Mononuclear cell (primary cell): ENCODE results near the gene RNF144A. TPM values are rescaled to one million over a fixed set of nuclear protein-coding genes. Genes with fewer than 3 reads are reported as not detected.
A peak's percentile ranks its signal among the peaks of the same experiment; 100 is the strongest.

Experiments used
- H3K27me3 ChIP-seq: 2 replicates; pipeline ENCODE4 v1.6.0; 2011; ENCODE audit warnings: low read length, control low read depth; ENCODE audit not compliant: insufficient read depth
- H3K4me1 ChIP-seq: 2 replicates; pipeline ENCODE4 v1.5.1; 2011; ENCODE audit warnings: mild to moderate bottlenecking, low read length, control low read depth; ENCODE audit not compliant: insufficient read depth
- H3K4me3 ChIP-seq: 2 replicates; pipeline ENCODE4 v1.5.1; 2011; ENCODE audit warnings: mild to moderate bottlenecking, low read length, moderate library complexity
- H3K9me3 ChIP-seq: 2 replicates; pipeline ENCODE4 v1.5.1; 2011; ENCODE audit warnings: low read depth, mild to moderate bottlenecking, control low read depth, low read length
- total RNA-seq: library from RNA; depleted of rRNA; stranded (reverse); fragments of >200 nt; gene quantifications from one replicate; pipeline ENCODE4 v1.2.3, GENCODE V29; 2012

RNF144A gene
- total RNA-seq: 22.8 TPM

DNA sequence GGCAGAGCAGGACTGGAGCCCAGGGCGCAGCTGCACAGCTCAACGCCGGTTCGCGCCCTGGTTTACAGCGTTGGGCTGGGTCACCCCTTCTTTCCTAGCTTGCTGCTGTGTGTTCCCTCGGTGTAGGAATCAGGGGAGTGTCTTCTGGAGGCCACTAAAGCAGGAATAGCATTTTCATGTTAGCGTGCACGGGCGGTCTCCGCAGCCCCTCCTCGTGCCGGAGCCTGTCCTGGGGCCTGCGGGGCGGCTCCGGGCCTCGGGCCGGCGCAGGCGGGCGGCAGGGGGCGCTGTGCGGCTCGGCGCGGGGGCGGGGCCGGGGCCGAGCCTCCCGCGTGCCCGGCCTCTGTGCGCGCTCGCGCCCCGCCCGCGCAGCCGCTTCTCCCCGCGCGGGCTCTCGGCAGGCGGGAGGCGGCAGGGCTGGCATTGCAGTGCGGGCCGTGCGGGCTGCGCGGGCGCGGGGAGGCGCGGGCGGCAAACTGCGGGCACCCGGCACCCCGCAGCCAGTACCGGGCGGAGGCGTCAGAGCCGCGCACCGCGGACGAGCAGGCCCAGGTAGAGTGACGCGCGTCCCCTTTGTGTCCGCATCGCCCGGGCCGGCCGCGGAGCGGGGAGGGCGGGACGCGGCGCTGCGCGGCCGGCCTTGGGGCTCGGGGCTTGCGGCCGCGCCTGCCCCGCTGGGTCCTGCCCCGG lies at the start of gene RNF144A:
Gene RNF144A (plus strand): TSS at position 342 of the 690 bp plus-strand sequence. CDS start 79,515 bp downstream, outside the sequence.
- H3K4me1 ChIP-seq: peaks cover 31% of the 10 kb centered on the region

DNA sequence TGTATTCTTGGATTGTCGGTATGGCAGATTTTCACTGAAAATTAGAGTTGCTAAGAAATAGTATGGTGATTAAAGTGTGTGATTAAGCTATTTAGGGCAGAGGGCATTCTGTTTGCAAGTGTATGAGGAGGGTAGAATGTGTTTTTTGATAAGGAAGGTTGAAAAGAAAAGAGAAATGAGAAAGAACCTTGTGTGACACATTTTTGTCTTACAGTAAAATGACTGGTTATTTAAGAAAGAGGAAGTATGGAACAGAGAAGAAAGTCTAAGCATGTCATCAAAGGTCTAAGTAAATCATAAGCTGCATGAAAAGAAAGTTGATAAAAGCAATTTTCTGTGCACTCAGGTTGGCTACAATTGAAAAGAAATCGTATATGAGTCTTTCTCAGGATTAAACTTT lies 44.8 kb upstream of the RNF144A start:
- Histone ChIP-seq H3K4me1 (peaks cover 19% of the 10 kb centered on the region), H3K9me3 (no peaks in the 10 kb centered on the region), H3K4me3 (no peak overlapping the region), H3K27me3 (no peaks in the 10 kb centered on the region)

More for the DNA sequence above, at the start of gene RNF144A:
- Histone ChIP-seq H3K9me3 (no peaks in the 10 kb centered on the region), H3K4me3 (peak within 1 kb of the TSS; percentile 58), H3K27me3 (no peaks in the 10 kb centered on the region)

DNA sequence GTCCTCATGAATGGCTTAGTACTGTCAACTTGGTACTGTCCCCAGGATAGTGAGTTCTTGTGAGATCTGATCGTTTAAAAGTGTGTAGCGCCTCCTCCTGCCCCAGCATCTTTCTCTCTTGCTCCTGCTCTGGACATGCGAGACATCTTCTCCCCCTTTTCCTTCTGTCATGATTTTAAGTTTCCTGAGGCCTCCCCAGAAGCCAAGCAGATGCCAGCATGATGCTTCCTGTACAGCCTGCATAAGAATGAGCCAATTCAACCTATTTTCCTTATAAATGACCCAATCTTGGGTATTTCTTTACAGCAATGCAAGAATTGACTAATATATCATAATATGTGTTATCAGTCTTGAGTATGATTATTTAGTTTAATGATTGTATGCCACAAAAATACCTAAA lies 43.2 kb upstream of the RNF144A start:
- H3K4me3 ChIP-seq: no peak overlapping the region
- H3K9me3 ChIP-seq: no peaks in the 10 kb centered on the region
- H3K4me1 ChIP-seq: peaks cover 34% of the 10 kb centered on the region
- no peaks in the 10 kb centered on the region for H3K27me3 ChIP-seq

DNA sequence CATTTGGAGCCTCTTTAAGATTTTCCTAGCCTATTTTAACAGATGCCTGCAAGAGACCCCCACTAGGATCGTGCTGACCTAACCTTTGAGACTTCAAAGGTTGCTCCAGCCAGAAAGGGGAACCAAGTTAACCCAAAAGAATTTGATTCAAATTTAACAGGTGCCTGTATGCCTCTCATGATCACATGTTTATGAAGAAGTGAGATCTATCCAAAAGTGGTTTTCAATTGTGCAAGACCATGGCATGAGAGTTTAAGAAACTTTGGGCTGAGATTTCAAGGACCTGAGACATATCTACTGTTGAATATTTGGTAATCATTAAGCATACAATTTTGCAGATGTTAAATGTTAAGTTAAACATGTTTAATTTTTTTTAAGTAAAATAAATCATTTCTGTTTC lies 40.9 kb upstream of the RNF144A start:
- Histone ChIP-seq H3K9me3 (no peaks in the 10 kb centered on the region), H3K4me1 (peaks cover 49% of the 10 kb centered on the region)

DNA sequence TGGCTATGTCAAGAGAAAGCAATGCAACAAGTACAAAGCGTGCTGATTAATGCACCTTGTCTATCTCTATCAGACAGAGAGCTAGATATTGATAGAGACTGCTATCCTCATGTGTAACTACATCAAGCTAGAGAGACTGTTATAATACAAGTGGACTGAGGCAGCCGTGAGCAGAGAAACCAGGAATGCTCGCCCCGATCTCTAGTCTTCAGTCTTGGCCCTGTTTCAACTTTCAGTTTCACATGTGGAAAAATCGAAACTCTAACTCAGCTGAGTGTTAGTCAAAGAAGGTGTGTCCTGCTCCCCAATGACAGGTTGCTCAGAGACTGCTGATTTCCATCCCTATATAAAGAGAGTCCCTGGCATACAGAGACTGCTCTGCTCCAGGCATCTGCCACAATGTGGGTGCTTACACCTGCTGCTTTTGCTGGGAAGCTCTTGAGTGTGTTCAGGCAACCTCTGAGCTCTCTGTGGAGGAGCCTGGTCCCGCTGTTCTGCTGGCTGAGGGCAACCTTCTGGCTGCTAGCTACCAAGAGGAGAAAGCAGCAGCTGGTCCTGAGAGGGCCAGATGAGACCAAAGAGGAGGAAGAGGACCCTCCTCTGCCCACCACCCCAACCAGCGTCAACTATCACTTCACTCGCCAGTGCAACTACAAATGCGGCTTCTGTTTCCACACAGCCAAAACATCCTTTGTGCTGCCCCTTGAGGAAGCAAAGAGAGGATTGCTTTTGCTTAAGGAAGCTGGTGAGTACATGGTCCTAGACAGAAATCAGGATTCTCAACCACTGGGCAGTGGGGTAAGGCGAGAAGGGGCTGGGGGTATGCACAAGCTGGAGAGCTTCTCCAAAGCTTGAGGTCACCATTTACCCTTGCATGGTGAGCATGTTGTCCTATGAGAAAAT lies 39.6 kb upstream of the RNF144A start, which contains the start of gene RSAD2:
Gene RSAD2 (plus strand): TSS at position 376 of the 903 bp plus-strand sequence. CDS start 24 bp downstream, at position 400.
- Histone ChIP-seq H3K4me3 (peak within 1 kb of the TSS; percentile 46), H3K9me3 (no peaks in the 10 kb centered on the region), H3K4me1 (peaks cover 53% of the 10 kb centered on the region), H3K27me3 (no peaks in the 10 kb centered on the region)

More for the DNA sequence above, 40.9 kb upstream of the RNF144A start:
- Histone ChIP-seq H3K27me3 (no peaks in the 10 kb centered on the region), H3K4me3 (no peak overlapping the region)

DNA sequence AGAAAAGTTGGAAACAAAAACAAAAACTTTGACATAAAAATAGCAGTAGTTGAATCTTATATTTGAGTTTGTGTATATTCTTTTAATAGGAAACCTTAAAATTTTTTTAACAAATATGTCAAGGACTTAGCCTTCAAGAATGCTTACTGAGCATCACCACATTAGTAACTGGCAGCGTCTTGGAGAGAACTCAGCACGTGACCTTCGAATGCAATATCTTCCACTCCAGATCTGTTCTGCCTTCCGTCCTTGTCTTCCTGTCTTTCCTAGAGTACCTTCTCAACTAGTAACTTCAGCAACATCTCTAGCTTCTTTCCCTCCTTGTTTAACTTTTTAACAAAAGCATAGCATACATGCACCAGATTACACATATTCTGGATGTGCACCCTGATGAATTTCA lies 38.7 kb upstream of the RNF144A start:
- H3K9me3 ChIP-seq: no peaks in the 10 kb centered on the region
- H3K27me3 ChIP-seq: no peaks in the 10 kb centered on the region
- peak overlapping the region; percentile 46 for H3K4me3 ChIP-seq
- peaks cover 49% of the 10 kb centered on the region for H3K4me1 ChIP-seq

DNA sequence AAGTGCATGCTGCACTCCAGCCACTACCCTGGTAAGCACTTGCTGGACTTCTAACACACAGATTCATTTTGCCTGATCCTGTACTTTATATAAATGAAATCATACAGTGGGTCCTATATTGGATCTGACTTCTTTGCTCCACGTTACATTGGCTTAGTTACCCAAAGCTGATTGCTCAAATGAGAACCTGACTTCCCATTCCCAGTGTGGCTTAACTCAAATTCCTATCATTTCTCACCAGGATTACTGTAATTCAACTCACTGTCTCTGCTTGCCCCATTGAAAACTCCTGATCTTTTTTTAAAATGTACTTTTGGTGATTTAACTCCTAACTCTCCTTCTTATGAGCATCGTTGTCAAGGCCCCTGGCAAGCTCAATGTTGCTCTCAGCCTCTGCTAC lies 38.2 kb upstream of the RNF144A start:
- Histone ChIP-seq H3K4me3 (peak overlapping the region; percentile 46), H3K27me3 (no peaks in the 10 kb centered on the region), H3K9me3 (no peaks in the 10 kb centered on the region), H3K4me1 (peaks cover 49% of the 10 kb centered on the region)

GRCh38 chr2:6880200-6880733 lies 36.9 kb upstream of the RNF144A start:
- Histone ChIP-seq H3K4me3 (peak overlapping the region; percentile 14), H3K27me3 (no peaks in the 10 kb centered on the region), H3K9me3 (no peaks in the 10 kb centered on the region), H3K4me1 (peaks cover 49% of the 10 kb centered on the region)

GRCh38 chr2:6881046-6881445 lies 36.2 kb upstream of the RNF144A start:
- no peaks in the 10 kb centered on the region for H3K27me3 ChIP-seq
- no peak overlapping the region for H3K4me3 ChIP-seq
- no peaks in the 10 kb centered on the region for H3K9me3 ChIP-seq
- H3K4me1 ChIP-seq: peaks cover 46% of the 10 kb centered on the region

DNA sequence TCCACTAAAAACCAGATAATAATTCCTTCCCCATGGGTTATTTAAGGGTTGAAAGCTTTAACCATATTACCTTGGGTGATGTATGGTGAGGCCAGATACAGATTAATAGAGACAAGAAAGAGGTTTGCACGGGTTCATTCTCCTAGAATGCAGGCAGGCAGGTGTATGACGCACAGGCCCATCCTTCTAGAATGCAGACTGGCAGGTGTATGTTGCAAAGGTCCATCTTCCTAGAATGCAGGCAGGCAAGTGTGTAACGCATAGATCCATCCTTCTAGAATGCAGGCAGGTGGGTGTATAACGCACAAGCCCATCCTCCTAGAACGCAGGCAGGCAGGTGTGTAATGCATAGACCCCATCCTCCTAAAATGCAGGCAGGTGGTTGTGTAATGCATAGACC lies 35.7 kb upstream of the RNF144A start:
- Histone ChIP-seq H3K4me3 (no peak overlapping the region), H3K9me3 (no peaks in the 10 kb centered on the region), H3K27me3 (no peaks in the 10 kb centered on the region), H3K4me1 (peaks cover 42% of the 10 kb centered on the region)

DNA sequence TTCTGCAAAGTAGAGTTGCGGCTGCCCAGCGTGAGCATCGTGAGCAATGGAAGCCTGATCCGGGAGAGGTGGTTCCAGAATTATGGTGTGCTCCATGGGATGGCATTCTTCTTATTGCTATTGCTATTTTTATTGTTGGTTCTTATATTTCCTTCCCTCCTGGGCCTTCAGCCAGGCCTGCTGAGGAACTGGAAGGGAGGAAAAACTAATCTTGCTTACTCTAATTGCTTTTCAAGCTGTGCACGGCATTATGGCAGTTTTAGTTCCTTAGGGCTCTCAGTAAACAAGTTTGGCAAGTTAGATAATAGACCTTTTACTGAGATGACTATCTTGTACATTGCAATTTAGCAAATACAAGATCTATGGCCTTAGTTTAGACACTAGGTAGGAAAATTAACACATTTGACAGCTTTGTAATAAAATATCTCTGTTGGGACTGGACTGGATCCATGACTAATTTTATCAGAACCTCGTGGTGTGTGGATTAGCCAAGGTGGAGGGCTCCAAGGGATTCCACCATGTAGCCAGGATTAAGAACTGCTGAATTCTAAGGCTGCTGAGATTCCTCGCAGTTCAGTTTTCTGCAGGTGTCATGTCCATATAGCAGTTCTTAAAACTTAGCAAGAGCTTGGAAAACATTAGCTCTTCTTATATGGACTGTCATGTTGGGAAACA lies 33.6 kb upstream of the RNF144A start:
- Histone ChIP-seq H3K4me3 (no peak overlapping the region), H3K4me1 (peaks cover 23% of the 10 kb centered on the region), H3K9me3 (no peaks in the 10 kb centered on the region), H3K27me3 (no peaks in the 10 kb centered on the region)

GRCh38 chr2:6885551-6885950 lies 31.7 kb upstream of the RNF144A start:
- Histone ChIP-seq H3K4me3 (no peak overlapping the region), H3K9me3 (no peaks in the 10 kb centered on the region), H3K4me1 (peaks cover 7% of the 10 kb centered on the region), H3K27me3 (no peaks in the 10 kb centered on the region)

DNA sequence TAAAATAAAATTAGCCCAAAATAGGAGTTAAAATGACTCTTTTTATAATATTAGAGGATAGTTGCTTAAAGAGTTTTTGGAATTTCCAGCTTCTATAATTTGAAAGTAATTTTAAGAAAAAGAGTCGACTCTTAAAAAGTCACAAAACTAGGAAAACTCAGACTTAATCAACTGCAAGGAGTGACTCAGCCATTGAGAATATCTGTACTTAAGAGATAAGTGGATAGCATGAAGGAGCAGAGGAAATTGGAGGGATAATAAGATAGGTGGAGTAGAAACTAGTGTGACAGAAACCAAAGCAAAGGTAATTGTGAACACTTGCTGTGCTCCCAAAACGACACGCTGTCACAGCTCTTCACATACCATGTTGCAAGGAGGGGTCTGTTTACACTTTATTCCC lies 31.2 kb upstream of the RNF144A start:
- Histone ChIP-seq H3K27me3 (no peaks in the 10 kb centered on the region), H3K4me1 (peaks cover 7% of the 10 kb centered on the region), H3K9me3 (no peaks in the 10 kb centered on the region), H3K4me3 (no peak overlapping the region)

DNA sequence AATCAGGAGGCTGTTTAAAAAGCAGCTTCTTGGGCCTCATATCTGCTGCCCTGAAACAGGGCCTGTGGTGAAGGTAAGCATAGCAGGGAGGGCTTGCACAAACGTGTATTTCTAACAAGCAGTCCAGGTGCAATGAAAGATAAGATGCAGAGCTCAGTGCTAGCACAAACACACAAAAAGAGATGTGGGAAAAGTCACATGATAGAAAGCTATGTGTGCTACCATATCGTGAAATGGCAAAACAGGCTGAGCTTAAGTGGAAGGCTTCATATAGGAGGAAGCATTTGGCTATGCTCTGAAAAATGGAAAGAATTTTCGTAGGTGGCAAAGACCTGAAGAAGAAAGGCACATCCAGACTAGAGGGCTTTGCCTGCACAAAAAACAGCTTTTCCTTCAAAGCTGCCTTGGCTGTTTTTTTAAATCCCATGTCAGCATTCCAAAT lies 29.4 kb upstream of the RNF144A start:
- Histone ChIP-seq H3K27me3 (no peaks in the 10 kb centered on the region), H3K9me3 (no peaks in the 10 kb centered on the region), H3K4me3 (no peak overlapping the region), H3K4me1 (no peaks in the 10 kb centered on the region)

GRCh38 chr2:6888724-6889123 lies 28.5 kb upstream of the RNF144A start:
- Histone ChIP-seq H3K27me3 (no peaks in the 10 kb centered on the region), H3K4me1 (no peaks in the 10 kb centered on the region), H3K9me3 (no peaks in the 10 kb centered on the region), H3K4me3 (no peak overlapping the region)
